T-helper 2 cell treated with Interferon-gamma antibody and Interleukin-4, amounts not matched to agents 5 μg/mL and 100 μg/mL, for 36 hours (primary cell): Measurements from ENCODE around the gene LAX1.
"Not testable (repeated sequence)": the region's sequence is repeated elsewhere in the genome, so short reads cannot be mapped to it uniquely, and the experiment has no call there.

Experiments used
- DNase-seq: peaks from one replicate; pipeline ENCODE4 v3.0.0; 2021; ENCODE audit warnings: low spot score
- H3K27ac Mint-ChIP-seq: one replicate; pipeline ENCODE4 v1.8.0; 2021; ENCODE audit warnings: mild to moderate bottlenecking, mixed read lengths
- H3K27me3 Mint-ChIP-seq: one replicate; pipeline ENCODE4 v1.8.0; 2021; ENCODE audit warnings: low read depth, mixed read lengths
- H3K36me3 Mint-ChIP-seq: one replicate; pipeline ENCODE4 v1.8.0; 2021; ENCODE audit warnings: low read depth, mixed read lengths
- H3K4me1 Mint-ChIP-seq: one replicate; pipeline ENCODE4 v1.8.0; 2021; ENCODE audit warnings: low read depth, mixed read lengths
- H3K4me3 Mint-ChIP-seq: one replicate; pipeline ENCODE4 v1.8.0; 2022; ENCODE audit warnings: mild to moderate bottlenecking, moderate library complexity, mixed read lengths
- H3K9me3 Mint-ChIP-seq: one replicate; pipeline ENCODE4 v1.8.0; 2021; ENCODE audit warnings: mixed read lengths

Gene LAX1, protein sequence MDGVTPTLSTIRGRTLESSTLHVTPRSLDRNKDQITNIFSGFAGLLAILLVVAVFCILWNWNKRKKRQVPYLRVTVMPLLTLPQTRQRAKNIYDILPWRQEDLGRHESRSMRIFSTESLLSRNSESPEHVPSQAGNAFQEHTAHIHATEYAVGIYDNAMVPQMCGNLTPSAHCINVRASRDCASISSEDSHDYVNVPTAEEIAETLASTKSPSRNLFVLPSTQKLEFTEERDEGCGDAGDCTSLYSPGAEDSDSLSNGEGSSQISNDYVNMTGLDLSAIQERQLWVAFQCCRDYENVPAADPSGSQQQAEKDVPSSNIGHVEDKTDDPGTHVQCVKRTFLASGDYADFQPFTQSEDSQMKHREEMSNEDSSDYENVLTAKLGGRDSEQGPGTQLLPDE

DNA sequence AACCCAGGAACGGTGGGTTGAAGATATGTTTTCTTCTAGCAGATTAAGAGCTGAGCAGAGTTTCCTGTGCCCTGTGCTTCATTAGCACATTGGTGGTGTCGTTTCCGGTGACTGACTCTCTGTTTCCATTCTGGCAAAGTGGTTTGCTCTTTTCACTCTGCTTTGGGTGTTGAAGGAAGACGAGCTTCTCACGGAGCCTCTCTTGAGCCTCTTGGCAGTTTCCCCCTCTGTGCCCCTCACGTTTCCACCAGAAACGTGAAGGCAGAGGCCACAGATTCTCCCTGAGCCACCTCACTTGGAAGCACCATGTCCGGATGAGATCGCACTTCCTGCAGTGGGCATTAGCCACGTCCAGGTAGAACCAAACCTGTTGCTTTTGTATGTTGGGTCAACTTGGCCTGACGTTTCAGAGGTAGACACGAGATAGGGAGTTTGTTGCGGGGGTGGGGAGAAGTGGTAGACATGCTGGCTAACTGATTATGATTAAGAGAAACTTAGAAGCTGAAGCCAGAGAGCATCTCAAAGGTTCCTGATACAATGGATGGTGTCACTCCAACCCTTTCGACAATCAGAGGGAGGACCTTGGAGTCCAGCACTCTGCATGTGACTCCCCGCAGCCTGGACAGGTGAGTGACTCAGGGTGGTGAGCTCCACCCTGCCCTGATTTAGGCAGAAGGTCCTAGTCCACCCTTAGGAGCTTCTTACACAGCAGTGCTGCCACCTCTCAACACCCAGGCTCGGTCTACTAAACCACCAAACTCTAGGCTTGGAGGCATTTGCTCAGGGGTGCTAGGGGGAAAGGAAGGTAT is at the start of gene LAX1:
Gene LAX1, plus strand, starts transcription at position 155 of the 809 bp plus-strand sequence. Its CDS starts 383 bp downstream, at position 538.
- H3K27me3 Mint-ChIP-seq = no peaks in the 10 kb centered on the region
- no peaks in the 10 kb centered on the region for H3K9me3 Mint-ChIP-seq
- peaks cover 39% of the 10 kb centered on the region for H3K4me1 Mint-ChIP-seq
- peak within 1 kb of the TSS; percentile 95 for H3K4me3 Mint-ChIP-seq
- peak within 1 kb of the TSS; percentile 99 for H3K27ac Mint-ChIP-seq
- peaks cover 14% of the 10 kb centered on the region for H3K36me3 Mint-ChIP-seq
- DNase-seq = peak; percentile 82

DNA sequence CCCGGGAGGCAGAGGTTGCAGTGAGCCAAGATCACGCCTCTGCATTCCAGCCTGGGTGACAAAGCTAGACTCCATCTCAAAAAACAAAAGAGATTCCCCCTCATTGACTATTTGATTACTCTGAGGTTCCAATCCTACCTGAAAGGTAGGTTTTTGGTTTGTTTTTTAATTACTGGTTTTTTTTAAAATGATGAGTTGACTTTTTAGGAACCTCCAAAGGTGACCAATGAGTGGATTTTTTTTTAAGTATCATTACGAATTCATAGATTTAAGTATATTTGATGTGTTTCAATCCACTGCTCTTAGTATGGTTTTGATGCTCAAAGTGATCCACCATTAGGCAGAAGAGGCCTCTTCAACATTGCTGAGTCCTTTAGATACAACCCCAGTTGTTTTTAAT is 47.9 kb upstream of the LAX1 start:
- H3K36me3 Mint-ChIP-seq = peaks cover 47% of the 10 kb centered on the region
- H3K27me3 Mint-ChIP-seq = no peaks in the 10 kb centered on the region
- H3K4me3 Mint-ChIP-seq = no peak overlapping the region
- H3K4me1 Mint-ChIP-seq = no peaks in the 10 kb centered on the region
- no peaks in the 10 kb centered on the region for H3K9me3 Mint-ChIP-seq
- H3K27ac Mint-ChIP-seq = no peak overlapping the region
- DNase-seq = no peak

DNA sequence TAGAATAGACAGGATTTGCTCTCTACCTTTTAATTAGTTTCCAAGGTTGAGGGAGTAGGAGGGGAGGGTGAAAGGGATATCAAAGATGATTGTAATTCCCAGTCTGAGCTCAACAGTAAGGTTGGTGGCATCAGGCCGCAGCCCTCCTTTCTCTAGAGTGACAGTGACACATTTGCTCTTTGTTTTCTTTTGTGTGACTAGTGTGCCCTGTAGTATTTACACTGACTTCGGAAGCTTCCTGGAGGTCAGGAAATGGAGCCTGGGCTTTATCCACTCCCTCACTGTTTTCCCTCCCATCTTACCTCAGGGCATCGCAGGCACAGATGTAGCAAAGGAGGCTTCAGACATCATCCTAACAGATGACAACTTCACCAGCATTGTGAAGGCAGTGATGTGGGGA is 44.7 kb upstream of the LAX1 start:
- no peaks in the 10 kb centered on the region for H3K9me3 Mint-ChIP-seq
- H3K4me1 Mint-ChIP-seq = no peaks in the 10 kb centered on the region
- no peak overlapping the region for H3K4me3 Mint-ChIP-seq
- peaks cover 43% of the 10 kb centered on the region for H3K36me3 Mint-ChIP-seq
- no peak overlapping the region for H3K27ac Mint-ChIP-seq
- H3K27me3 Mint-ChIP-seq = no peaks in the 10 kb centered on the region
- no peak for DNase-seq

DNA sequence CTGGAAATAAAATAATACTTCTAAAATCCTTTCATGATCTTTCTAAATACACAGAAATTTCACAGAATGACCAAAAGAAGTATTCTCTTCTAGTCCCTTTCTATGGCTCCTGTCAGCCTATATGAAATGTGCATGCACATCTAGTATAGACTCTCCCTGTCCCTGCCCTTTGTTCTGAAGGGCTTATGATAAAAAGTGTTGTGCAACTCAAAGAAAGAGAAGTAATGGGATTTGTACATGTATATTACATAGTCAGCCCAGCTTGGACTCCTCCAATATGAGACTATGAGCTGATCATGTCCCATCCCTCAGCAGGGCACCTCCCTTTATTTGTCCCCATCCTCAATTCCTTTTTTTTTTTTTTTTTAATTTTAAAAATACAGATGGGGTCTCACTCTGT is 42.1 kb upstream of the LAX1 start:
- Mint-ChIP-seq H3K27ac (no peak overlapping the region), H3K27me3 (no peaks in the 10 kb centered on the region), H3K36me3 (peaks cover 60% of the 10 kb centered on the region), H3K9me3 (no peaks in the 10 kb centered on the region), H3K4me1 (no peaks in the 10 kb centered on the region), H3K4me3 (no peak overlapping the region)
- DNase-seq = no peak

DNA sequence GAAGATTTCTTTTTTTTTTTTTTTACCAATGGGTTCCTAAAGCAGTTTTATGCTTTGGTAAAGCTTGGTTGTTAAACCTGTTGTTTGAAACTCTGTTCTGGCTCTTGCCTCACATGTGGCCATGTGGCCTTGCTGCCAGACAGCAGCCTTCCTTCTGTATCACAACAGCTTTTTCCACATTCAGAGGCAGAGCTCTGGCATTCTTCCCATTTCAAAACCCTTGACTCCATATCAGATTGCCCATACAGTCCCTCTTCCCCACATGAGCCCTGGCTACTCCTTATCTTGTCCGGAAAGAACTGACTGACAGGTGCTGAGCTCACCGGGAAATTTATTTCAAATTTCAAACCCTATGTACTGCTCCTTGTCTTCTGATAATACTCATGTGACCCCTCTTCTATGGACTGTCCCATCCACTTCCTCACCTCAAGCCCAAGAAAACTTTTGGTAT is 38.5 kb upstream of the LAX1 start:
- DNase-seq = no peak
- Mint-ChIP-seq H3K27me3 (no peaks in the 10 kb centered on the region), H3K27ac (no peak overlapping the region), H3K4me1 (no peaks in the 10 kb centered on the region), H3K9me3 (no peaks in the 10 kb centered on the region), H3K4me3 (no peak overlapping the region), H3K36me3 (peaks cover 67% of the 10 kb centered on the region)

DNA sequence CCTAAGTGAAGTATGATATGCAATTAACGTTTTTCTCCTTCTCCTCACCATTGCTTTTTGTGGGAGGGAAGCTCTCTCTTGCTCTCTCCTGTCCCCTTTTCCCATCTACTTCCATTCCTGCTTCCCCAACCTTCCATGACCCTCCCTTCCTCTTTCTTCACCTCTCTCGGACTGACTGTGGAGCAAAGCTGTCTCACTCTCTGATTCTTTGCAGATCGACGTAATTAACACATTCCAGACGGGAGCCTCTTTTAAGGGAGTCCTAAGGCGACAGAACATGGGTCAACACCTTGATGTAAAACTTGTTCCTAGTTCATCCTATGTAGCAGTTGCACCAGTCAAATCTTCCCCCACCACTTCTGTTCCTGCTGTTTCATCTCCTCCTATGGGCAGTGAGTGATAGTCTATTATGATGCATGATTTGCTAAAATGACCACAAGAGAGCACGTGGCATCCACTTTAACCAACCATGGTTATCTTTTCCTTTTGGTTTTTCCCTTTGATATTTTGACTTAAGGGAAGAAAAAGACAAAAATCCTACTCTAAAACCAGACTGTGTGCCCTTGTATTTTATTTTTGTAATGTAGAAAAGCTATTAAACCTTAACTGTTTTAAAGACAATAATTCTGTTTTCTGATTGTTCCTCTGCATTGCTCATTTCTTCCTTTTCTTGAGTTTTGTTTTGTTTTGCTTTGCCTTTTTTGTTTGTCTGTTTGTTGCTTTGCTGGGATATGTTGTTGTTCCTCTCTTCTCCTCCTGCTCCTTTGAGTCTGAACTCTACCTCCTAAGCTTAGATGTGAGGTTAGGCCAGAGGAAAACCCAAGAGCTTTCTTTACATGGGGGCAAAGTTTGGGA is 31.7 kb upstream of the LAX1 start:
- H3K36me3 Mint-ChIP-seq = peaks cover 55% of the 10 kb centered on the region
- no peaks in the 10 kb centered on the region for H3K9me3 Mint-ChIP-seq
- peak overlapping the region; percentile 2 for H3K27ac Mint-ChIP-seq
- H3K27me3 Mint-ChIP-seq = no peaks in the 10 kb centered on the region
- H3K4me3 Mint-ChIP-seq = no peak overlapping the region
- no peaks in the 10 kb centered on the region for H3K4me1 Mint-ChIP-seq
- DNase-seq = no peak

DNA sequence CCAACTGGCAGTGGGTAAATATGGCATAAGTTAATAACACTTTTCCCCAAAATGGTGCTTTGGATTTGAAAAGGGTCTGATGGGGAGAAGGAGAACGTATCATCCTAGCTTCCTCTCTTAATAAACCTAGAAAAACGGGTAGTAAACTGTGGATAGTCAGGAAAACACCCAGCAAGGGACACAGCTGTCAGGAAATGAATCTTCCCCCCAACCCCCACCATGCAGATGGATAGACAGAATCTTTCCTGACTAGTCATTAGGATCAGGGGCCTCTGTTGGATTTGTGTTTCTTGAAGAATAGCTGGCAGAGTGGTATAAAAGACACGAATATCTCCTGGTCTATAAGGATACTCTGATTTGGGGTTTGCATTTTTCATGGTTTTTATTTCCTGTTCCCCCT is 22.5 kb upstream of the LAX1 start:
- Mint-ChIP-seq H3K4me1 (peaks cover 21% of the 10 kb centered on the region), H3K27ac (no peak overlapping the region), H3K27me3 (no peaks in the 10 kb centered on the region), H3K9me3 (no peaks in the 10 kb centered on the region), H3K4me3 (no peak overlapping the region), H3K36me3 (peaks cover 64% of the 10 kb centered on the region)
- no peak for DNase-seq

DNA sequence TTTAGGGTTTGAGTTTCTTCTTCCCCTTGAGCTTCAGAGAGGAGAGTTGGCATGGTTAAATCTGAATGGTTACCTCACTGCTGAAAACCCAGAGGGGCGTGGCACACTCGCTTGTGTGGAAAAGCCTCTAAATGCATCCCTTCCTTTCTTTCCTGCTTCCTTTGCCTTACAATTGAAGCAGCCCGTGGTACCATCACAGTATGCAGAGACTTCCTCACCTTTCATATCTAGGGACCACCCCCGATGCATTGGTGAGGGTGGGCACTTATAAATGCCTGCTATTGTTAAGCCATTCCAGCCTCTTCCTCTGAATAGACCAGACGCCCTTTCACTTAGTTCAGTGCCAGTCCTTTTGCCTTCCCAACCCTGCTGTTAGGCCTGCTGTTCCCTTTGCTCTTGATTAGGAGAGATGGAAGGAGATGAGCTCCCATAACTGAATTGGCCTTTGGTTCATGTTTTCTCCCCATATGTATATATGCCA is 21.9 kb upstream of the LAX1 start:
- no peak overlapping the region for H3K27ac Mint-ChIP-seq
- H3K4me3 Mint-ChIP-seq = no peak overlapping the region
- H3K36me3 Mint-ChIP-seq = peaks cover 61% of the 10 kb centered on the region
- DNase-seq = no peak
- peaks cover 21% of the 10 kb centered on the region for H3K4me1 Mint-ChIP-seq
- no peaks in the 10 kb centered on the region for H3K9me3 Mint-ChIP-seq
- H3K27me3 Mint-ChIP-seq = no peaks in the 10 kb centered on the region

DNA sequence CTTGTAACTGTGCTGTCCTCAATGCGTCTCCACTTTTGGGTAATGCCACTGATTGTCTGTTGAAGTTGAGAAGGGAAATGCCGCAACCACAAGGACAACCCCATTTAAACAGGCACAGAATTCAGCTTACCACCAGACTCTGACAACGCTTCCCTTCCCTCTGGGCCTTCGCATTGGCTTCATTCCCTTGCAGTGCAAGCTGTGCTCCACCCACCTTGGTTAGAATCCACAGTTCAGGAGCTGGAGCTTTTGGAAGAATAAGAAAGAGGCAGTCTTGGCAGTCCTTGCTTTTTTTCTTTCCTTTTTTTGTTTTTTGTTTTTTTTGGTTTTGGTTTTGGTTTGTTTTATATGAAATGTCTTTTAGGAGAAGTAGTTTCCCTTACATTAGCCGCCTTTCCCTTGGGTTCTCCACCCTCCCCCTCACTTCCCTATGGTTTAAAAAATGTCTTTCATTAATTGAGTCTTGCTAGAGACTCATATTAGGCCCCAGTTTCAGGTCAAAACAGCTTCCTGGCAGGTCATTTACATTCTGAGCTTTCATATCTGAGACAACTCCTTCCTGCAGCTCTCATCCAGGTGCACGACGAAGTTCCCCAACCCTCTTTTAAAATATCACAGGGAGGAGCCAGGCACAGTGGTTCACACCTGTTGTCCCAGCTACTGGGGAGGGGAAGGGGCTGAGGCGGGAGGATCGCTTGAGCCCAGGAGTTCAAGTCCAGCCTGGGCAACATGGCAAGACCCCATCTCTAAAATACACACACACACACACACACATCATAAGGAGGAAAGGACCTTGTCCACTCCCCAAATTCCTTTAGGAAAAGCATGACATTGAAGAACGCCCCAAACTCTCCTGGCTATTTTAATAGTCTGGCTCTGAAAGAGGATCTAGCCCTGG is 20.7 kb upstream of the LAX1 start:
- peak; percentile 24 for DNase-seq

DNA sequence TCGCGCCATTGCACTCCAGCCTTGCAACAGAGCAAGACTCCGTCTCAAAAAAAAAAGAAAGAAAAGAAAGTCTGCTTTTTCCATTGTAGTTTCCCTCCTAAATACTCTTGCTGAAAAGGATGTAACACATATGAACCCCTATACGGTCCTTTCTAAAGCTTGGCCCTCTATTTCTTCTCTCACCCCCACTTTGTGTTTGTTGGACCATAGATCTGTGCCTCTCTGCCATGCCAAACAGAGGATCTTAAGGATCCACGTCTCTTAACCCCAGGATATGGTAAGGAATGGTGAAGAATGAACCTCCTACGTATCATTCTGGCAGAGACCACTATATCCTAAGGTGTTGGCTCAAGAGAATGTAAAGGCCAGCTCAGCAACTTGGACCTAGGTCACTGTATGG is 18.7 kb upstream of the LAX1 start:
- H3K4me1 Mint-ChIP-seq = peaks cover 17% of the 10 kb centered on the region
- peaks cover 36% of the 10 kb centered on the region for H3K36me3 Mint-ChIP-seq
- no peaks in the 10 kb centered on the region for H3K9me3 Mint-ChIP-seq
- H3K27me3 Mint-ChIP-seq = no peaks in the 10 kb centered on the region
- peak overlapping the region; percentile 6 for H3K27ac Mint-ChIP-seq
- no peak for DNase-seq
- H3K4me3 Mint-ChIP-seq = no peak overlapping the region

More for the DNA sequence above, 20.7 kb upstream of the LAX1 start:
- H3K4me1 Mint-ChIP-seq = peaks cover 17% of the 10 kb centered on the region
- H3K36me3 Mint-ChIP-seq = peaks cover 52% of the 10 kb centered on the region
- H3K9me3 Mint-ChIP-seq = no peaks in the 10 kb centered on the region
- H3K27ac Mint-ChIP-seq = peak overlapping the region; percentile 92
- H3K27me3 Mint-ChIP-seq = no peaks in the 10 kb centered on the region
- peak overlapping the region; percentile 69 for H3K4me3 Mint-ChIP-seq

DNA sequence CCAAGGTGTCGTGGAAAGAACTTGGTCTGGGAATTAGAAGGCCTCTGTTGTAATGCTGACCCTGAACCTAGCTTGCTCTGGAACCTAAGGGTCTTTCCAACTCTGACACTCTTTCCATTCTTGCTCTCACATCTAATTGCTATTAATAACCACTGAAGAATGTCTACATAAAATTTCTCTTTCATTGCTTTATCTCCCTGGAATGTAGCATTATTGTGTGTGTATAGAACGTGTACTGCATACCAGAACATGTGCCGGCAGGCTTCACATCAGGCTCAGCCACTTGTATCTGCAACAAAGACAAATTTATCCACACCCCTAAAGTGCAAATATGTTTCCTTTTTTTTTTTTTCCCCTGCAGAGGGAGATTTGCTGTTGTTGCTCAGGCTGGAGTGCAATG is 13.9 kb upstream of the LAX1 start:
- Mint-ChIP-seq H3K27ac (no peak overlapping the region), H3K27me3 (no peaks in the 10 kb centered on the region), H3K36me3 (peaks cover 4% of the 10 kb centered on the region), H3K4me1 (peaks cover 12% of the 10 kb centered on the region), H3K9me3 (no peaks in the 10 kb centered on the region), H3K4me3 (no peak overlapping the region)
- DNase-seq = no peak

DNA sequence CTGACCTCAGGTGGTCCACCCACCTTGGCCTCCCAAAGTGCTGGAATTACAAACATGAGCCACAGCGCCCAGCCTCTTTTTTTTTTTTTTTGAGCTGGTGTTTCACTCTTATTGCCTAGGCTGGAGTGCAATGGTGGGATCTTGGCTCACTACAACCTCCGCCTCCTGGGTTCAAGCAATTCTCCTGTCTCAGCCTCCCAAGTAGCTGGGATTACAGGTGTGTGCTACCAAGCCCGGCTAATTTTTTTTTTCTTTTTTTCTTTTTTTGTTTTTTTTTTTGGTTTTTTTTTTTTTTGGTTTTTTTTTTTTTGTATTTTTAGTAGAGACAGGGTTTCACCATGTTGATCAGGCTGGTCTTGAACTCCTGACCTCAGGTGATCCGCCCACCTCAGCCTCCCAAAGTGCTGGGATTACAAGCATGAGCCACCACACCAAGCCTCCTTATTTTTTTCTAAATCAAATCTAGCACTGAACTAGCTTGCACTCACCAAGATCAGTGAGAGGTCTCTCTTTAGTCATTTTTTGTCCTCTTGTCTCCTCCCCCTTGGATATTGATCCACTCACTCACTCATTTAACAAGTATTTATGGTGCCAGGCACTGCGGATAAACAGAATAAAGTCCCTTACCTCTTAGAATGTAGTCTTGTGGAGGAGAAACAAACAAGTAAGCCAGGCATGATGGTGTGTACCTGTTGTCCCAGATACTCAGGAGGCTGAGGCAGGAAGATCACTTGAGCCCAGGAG is 13.2 kb upstream of the LAX1 start:
- not testable (repeated sequence) for H3K27ac Mint-ChIP-seq, H3K36me3 Mint-ChIP-seq, DNase-seq, H3K27me3 Mint-ChIP-seq, H3K4me3 Mint-ChIP-seq, H3K9me3 Mint-ChIP-seq
- H3K4me1 Mint-ChIP-seq = peaks cover 14% of the 10 kb centered on the region
